ENCODE results near the gene DDX1.
"Not testable (repeated sequence)": the region's sequence is repeated elsewhere in the genome, so short reads cannot be mapped to it uniquely, and the experiment has no call there.

DDX1 gene

DNA sequence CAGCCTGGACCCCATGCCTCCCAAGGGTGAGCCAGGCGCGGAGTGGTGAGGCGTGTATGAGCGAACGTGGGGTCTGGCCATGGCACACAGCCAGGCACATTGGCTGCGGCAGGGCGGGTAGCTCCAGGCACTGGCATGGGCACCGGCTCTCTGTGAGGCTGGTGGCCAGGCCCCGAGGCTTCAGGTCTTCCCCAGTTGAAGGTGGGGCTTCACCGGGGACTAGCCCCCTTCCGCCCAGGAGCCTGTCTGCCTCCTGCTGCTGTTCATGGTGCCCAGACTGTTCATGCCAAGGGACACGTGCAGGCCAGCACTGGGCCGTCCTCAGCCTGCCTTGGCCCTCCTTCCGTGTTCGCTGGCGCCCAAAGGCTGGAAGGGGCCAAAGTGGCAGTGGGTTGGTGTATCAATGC, 26.8 kb downstream of the DDX1 start:
- DNase-seq: no peak

DNA sequence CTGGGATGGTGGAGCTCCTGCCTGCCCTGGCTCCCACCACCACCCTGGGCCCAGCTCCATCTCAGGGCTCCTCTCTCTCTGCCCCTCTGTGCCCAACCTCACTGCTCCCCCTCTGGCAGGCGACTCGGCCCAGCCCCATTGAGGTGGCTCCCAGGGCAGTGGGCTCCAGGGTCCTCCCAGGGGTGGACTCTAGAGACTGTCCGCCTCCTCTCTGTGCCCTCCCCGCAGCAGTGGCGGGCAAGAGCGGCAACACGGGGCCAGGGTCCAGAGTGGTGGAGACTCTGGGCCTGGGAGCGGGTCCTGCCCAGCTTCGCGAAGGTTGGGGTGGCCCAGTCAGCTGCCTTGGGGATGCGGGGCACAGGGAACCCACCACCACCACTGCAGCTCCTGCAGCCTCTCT, 27.4 kb downstream of the DDX1 start:
- no peak for DNase-seq

DNA sequence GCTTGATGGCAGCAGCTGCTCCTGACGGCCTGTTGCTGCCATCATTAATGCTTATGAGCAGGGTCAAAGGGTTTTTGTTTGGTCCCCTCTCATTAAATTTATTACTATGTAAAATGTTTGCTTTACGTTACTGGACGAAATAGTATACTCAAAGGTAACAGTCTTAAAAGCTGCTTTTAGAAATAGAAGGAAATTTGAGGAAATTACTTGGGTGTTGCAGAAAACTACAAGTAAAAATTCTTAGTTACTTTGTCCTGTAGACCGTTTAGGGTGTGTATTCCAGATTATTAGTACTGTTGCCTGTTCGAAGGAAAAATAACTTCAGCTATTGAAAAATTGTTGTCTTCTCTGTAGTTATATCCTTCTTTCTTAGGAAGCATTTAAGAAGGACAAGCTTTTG, 27.8 kb downstream of the DDX1 start:
- DNase-seq: no peak

DNA sequence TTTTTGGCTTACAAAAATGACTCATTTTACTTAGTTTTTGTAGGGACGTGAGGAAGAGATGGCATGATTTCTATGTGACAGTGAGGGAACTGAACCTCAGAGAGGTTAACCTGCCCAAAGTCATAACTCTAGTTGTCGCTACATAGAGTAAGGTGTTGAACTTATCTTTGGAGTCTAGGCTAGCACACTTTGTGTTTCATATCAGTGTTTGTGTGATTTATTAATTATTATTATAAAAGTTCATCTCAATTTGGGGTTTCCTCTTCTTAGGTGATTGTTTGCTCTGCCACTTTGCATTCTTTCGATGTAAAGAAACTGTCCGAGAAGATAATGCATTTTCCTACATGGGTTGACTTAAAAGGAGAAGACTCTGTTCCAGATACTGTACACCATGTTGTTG, 28.3 kb downstream of the DDX1 start:
- DNase-seq: no peak

DNA sequence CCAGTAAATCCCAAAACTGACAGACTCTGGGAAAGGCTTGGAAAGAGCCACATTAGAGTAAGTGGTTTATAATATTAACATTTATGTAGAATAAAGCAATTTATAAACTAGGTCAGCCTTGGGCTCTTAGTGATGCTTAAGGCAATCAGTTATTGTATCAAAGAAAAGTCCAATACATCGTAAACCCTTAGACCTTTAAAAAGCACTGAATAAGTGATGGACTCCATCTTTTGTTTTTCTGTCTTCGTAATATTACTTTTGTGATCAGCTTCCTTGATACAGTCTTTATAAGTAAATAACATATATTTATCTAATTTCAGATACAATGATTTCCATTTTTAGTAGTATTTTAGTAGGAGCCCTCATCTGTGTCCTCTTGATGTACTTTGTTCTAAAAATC, 28.7 kb downstream of the DDX1 start:
- no peak for DNase-seq

DNA sequence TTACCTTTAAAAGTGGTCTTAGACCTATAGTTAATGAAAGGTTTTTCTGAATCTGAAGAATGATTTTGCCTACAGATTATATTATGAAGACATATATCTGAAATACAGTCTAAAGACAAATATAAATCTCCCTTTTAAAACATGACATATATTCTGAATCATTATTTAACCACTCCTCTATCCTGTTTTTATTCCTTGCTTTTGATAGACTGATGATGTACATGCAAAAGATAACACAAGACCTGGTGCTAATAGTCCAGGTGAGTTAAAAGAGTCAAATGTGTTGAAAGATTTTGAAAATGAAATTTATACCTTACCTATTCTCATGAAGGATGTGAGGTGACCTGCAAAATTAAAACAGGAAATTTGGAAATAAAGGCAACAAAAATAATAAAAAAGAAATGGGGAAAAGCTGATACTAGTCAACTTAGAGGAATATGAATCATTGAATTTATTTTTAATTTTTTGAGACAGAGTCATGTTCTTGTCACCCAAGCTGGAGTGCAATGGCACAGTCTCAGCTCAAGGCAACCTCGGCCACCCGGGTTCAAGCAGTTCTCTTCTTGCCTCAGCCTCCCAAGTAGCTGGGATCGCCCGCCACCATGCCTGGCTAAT, 29.3 kb downstream of the DDX1 start:
- DNase-seq: no peak

DNA sequence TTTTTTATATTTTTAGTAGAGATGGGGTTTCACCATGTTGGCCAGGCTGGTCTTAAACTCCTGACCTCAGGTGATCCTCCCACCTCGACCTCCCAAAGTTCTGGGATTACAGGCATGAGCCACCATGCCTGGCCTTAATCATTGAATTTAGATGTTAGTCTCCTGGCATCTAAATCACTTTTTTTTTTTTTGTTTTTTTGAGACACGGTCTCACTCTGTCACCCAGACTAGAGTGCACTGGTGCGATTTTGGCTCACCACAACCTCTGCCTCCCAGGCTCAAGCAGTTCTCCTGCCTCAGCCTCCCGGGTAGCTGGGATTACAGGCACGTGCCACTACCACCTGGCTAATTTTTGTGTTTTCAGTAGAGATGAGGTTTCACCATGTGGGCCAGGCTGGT, 29.8 kb downstream of the DDX1 start:
- DNase-seq: not testable (repeated sequence)

DNA sequence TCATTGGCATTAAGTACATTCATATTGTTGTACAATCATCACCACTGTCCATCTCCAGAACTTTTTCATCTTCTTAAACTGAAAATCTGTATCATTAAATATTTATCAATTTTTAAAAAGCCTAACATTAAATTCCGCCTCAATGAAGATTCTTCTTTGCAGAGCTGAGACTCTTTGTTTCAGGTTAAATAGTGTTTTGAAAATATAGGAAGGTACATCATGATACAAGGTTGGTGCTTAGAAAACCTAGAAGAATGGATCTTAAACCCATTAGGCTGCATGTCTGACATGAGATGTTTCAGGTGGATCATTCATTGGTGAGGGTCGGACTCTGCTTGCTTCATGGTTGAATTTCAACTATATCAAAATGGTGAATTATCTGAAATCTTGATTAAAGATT, 30.5 kb downstream of the DDX1 start:
- no peak for DNase-seq

DNA sequence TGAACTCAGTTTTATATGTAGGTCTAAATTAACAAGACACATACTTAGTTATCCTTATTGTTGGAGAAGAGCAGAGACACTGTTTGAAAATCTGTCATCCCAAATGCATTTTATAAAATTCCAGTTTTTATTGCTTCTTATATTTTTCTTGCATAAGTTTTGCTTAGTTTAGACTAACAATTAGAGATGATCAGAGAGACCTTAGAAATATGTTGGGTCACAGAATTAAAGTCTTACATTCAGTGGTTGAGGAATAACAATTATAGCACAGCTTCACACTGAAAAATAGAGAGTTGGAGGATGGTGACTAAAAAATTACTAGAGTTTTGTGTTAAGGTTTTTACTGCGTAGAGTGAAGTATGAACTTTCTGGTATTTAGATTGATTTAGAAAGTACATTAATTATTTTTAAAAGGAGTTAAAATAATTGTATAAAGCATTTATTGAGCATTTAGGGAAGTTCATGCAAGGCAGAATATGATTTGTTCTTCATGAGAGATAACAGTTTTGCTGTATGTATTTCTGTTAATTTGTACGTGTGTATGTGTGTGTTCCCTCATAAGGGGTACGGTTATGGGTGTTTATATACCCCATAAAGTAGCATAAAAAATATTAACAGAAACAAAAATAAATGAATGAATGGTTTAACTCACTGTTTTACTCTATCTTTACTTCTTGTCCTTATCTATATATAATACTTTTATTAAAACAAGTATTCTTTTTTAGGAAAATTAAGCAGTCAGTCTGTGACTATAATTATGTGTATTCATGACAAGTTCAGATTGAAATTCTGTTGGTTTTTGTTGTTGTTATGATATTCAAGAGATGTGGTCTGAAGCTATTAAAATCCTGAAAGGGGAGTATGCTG, 31.2 kb downstream of the DDX1 start:
- no peak for DNase-seq

DNA sequence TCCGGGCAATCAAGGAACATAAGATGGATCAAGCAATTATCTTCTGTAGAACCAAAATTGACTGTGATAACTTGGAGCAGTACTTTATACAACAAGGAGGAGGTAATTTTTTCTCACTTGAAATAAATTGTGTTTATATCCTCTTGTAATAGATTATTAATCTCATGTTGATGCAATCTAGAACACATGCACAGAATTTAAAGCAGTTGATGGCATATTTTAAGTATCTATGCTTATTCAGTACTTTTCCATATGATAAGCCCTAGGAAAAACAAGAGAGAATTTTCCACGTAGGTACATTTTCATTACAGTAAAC, 31.8 kb downstream of the DDX1 start:
- no peak for DNase-seq

DNA sequence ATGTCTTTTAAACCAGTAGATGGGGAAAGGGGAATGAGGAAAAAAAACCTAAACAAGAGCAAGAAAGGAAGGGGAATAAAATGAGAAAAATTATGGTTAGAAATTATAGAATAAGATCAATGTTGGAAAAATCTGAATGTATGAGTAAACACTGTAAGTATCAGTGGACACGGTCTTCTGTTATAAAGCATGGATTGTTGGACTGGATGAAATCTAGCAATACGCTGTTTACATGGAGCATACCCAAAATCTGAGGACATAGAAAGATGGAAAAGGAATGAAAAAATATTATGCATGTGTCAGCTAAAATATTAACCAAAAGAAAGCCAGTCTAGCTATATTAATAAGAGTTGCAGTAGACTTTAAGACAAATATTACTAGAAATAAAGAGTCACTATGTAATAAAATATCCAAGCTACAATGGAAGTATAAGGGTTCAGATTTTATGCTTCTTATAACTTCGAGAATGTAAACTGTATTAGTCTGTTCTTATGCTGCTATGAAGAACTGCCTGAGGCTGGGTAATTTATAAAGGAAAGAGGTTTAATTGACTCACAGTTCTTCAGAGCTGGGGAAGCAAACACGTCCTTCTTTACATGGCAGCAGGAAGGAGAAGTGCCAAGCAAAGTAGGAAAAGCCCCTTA, 32.4 kb downstream of the DDX1 start:
- DNase-seq: no peak

DNA sequence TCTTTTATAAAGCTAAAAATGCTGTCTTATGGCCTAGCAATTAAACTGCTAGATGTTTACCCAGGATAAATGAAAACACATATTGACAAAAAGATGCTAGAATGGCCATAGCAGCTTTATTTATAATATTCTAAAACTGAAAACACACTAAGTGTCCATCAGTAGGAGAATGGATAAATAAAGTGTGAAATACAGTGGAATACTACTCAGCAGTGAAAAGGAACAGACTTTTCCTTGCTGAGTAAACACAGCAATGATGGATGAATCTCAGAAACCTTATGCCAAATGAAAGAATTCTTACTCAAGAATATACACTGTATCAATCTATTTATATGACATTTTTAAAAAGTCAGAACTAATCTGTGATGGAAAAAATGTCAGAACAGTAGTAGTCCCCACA, 33.2 kb downstream of the DDX1 start:
- DNase-seq: no peak

DNA sequence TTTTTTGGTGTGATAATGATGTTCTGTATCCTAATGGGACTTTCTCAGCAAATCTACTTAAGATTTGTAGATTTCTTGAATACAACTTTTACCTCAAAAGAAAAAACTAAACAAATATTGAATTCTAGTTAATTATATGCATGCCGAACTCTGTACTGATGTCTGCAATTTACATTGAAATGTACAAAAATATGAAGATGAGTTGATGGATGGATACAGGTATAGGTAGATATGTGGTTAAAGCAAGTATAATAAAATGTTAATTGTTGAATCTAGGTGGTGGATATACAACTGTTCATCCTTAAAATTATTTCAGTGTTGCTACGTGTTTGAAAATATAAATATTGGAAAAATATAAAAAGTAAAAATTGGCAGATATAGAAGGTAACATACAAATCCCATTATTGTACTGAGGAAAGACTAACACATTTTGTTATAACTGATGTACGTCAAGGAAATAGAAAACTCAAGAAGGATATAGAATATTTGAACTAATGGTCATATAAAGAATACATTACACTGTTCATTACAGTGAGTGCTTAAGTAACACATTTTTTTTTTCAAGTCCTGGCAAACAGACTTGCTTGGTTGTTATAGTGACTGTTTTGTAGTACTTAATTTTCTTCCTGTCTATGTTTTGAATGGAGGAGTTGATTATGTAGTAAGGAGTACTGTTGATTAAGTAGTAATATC, 33.8 kb downstream of the DDX1 start:
- DNase-seq: no peak

DNA sequence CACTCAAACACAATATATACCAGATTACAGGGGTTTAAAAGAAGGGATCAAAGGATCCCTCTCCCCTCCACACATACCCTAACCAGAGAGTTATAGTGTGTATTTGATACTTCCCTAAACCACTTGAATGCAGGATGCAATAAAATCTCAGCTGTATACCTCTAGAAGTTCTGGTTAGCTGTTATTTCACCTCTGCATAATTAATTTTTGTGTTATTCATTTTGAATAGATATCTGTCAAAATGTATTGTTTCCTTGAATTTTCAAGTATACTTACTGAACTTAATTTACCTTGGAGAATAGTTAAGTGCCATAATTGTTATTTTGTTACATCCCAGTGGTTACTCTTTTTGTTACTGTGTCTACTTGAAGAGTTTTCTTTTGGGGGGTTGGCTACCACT, 34.5 kb downstream of the DDX1 start:
- DNase-seq: no peak

DNA sequence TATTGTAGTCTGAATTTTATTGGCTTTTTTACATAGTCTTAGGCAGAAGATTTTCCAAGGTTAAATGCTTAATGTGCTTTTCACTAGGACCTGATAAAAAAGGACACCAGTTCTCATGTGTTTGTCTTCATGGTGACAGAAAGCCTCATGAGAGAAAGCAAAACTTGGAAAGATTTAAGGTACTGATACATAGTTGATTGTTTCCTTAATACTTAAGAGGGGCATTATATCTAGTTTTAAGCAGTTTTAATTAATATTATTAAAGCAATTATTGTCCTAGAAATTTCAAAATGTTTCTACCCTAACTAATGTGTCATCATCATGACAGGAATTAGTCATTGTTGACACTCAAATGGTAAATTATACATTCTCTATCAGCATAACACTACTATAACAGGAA, 35.3 kb downstream of the DDX1 start:
- DNase-seq: no peak

DNA sequence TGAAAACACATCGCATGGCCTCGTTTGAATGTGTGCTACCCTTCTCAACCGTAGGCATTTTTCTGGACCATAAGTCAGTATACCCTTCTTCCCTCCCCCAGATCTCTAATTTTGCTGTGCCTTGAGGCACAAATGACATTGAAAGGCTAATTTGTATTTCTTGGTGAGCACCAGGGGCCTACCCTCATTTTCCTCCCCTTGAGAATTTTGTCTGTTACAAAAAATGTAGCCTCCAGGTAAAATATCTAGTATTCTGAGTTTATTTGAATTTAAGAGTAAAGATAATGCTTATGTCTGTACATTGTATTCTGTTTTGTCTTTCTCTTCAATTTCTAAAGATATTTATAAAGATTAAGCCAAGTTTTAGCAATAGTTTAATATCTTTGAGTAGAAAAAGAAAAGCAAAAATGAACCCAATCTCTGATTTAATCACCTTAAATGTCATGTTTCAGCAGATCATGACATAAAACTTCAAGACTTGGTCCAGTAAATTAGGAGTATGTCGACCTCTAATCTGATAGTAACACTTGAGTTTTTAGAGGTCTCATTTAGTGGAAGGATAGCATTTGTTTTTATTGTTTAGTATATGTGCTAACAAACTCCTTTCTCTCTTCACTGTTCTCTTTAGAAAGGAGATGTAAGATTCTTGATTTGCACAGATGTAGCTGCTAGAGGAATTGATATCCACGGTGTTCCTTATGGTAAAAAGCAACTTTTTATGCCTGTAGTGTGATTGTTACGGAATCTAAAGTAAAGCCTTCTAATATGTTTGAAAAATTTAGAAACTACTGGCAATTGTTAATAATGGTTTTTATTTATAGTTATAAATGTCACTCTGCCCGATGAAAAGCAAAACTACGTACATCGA, 36.4 kb downstream of the DDX1 start:
- DNase-seq: no peak

DNA sequence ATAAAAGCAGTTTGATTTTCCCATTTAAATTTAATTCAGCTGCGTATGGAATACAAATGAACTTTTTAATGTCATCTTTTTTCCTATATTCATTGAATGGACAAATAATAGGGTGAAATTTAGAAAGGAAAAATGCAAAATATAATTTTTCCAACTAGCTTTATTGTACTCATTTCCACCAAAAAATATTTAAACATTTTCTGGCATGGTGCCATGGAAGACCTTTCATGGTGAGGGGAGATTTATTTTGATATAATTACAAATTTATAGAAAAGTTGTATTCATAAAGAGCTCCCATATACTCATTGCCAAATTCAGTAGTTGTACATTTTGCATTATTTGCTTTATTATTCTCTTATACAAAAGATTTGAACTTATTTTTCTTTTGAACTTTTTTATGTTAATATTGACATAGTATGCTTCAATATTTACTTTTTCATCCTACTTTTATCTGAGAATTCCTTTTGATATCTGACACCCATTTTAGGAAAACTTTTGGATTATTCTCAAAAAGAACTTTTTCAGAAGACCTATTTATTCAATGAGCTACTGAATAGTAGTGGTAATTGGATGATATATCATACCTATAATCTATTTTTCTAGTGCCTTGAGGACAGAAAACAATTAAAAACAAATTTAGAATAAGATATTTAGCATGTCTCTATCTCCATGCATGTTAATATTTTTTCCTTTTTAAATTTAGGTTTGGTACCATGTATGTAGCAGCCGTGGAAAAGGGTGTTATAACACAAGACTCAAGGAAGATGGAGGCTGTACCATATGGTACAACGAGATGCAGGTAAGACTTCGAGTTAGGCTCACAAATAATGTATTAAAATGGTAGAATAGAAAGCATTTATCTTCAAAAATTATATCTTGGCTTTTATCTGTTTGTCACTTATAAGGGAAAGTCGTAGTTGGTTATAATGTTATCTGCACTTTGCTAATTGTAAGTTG, 37.5 kb downstream of the DDX1 start:
- no peak for DNase-seq

DNA sequence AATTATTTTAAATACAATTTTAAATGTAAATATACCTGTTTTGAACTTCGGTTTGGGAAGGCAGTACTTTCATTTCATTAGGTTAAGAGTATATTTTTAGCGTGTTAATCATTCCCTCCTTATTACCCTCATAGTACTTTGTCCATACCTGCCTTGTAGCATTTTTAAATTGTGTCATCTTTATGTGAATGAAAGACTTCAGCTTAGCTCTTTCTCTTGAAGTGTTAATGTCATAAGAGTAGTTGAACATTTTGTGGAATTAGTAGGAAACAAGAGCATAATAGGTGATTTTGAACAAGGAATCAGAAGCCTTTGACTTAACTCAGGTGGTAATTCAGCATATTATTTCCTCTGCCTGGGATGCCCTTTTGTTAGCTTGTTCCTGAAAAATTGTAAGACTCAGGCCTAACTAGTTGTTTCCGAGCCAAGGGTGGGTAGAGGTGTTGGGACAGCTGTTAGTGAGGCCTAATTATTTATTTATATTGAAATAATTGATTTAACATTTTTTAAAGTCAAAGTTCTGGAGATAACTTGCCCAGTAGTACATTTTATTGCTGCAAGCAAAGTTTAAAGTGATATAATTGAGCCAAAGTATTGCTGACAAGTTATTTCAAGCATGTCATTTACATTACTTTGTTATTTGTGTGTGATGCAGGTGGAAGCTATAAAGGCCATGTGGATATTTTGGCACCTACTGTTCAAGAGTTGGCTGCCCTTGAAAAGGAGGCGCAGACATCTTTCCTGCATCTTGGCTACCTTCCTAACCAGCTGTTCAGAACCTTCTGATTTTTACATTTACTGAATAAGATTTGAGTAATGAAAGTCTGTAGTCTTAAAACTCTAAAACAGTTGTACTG, 38.7 kb downstream of the DDX1 start:
- no peak for DNase-seq

DNA sequence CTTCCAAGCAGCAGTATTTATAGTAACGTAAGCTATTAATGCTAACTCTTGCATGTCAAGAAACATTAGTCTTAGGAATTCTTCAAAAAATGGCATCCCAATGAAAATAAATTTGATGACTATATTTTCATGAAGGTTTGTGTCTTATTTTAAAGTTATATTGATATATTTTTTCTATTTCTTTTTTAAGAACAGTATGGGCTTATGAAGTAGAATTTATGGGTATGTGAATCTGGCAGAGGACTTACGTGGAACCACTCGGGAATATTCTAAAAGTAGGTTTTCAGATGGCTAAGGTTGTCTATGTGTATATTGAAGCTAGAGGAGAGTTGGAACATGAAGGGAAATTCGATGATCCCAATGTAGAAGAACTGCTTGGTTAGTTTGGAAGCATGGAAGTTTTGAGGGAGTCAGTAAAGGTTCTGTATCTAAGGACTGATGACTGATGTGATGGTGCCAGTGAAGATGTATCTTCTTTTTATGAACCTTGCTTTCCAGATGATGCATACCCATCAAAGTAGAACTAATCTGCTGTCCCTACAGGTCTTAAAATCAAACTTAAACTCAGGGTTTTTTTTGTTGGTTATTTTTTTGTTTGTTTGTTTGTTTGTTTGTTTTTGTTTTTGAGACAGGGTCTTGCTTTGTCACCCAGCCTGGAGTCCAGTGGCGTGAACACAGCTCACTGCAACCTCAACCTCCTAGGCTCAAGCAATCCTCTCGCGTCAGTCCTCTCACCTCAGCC, 39.5 kb downstream of the DDX1 start:
- DNase-seq: no peak

DNA sequence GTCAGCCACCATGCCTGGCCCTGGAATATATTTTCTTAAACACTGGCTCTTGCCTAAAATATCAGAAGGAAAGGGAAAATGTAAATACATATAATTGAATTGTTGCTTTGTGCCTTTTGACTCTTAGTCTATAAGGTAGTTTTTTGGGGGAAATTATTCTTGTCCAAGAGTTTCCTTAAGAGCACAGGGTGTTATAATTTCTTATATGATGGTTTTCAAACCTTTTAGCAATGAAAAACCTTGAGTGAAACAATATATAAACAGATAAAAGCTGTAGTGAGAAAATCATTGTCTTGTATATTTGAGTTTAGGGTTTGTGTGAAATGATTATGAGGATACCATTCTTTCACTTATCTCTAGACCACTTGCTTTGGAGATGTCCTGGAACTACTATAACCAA, 40.2 kb downstream of the DDX1 start:
- no peak for DNase-seq
